GM12865 (cell line): ENCODE data around the gene SRSF1.
A peak's percentile ranks its signal among the peaks of the same experiment; 100 is the strongest.

ENCODE experiments used
- DNase-seq: peaks from one replicate; pipeline ENCODE4 v3.0.0; 2010; ENCODE audit warnings: low read depth
- H3K4me3 ChIP-seq: 2 replicates; pipeline ENCODE4 v1.5.1; 2011; ENCODE audit warnings: mild to moderate bottlenecking, low read depth, low read length, control low read depth
- TF ChIP-seq, protein P1 (sequence below): IDR thresholded peaks from 2 replicates; pipeline ENCODE4 v1.5.1; 2011; ENCODE audit warnings: low read length, control low read depth, low read depth, inconsistent platforms; ENCODE audit not compliant: insufficient read depth; ENCODE audit errors: missing control alignments

The SRSF1 gene

DNA sequence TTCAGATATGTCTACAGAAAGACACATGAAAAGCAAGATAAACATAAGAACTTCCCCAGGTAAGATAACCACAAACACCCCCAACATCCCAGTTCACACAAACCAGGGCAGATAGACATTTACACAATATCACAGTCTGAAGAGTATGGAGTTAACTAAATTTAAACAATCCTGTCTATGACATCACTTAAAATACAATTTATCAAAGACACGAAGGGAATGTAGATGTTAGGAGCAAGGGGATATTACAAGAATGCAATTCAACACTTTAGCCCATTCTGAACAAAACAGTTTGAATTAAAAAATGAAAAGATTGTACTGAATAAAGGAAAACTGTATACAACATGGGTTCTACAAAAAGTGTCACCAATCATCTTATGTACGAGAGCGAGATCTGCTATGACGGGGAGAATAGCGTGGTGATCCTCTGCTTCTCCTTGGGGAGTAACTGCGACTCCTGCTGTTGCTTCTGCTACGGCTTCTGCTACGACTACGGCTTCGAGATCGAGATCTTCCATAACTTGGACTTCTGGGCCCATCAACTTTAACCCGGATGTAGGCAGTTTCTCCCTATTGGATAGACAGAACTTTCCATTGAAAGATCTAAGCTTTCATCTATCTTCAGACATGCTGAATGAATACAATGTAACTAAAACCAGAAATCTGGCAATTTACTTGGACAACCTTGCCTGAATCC lies 1.9 kb downstream of the SRSF1 start:
- TF ChIP-seq, protein P1, sequence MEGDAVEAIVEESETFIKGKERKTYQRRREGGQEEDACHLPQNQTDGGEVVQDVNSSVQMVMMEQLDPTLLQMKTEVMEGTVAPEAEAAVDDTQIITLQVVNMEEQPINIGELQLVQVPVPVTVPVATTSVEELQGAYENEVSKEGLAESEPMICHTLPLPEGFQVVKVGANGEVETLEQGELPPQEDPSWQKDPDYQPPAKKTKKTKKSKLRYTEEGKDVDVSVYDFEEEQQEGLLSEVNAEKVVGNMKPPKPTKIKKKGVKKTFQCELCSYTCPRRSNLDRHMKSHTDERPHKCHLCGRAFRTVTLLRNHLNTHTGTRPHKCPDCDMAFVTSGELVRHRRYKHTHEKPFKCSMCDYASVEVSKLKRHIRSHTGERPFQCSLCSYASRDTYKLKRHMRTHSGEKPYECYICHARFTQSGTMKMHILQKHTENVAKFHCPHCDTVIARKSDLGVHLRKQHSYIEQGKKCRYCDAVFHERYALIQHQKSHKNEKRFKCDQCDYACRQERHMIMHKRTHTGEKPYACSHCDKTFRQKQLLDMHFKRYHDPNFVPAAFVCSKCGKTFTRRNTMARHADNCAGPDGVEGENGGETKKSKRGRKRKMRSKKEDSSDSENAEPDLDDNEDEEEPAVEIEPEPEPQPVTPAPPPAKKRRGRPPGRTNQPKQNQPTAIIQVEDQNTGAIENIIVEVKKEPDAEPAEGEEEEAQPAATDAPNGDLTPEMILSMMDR = no peak
- no peak for DNase-seq
- peak overlapping the region; percentile 89 for H3K4me3 ChIP-seq

DNA sequence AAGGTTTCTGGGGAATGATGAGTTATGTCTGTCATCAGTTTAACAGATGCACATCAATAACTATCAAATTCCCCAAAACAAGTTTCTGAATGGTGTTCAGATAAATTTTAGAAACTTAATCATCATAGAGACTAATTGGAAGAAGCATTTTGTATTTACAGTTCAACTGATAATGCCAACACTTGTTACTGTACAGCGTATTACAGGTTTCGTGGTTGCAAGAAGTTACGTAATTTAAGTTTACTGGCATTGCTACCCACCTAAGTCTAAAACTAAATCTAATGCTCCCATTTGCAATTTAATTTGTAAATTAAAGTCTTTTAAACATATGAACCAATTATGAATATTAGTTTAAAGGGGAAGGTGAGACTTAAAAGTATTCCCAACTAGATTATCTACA lies 3.0 kb downstream of the SRSF1 start:
- peak overlapping the region; percentile 89 for H3K4me3 ChIP-seq
- no peak for DNase-seq
- TF ChIP-seq, protein P1 = no peak

DNA sequence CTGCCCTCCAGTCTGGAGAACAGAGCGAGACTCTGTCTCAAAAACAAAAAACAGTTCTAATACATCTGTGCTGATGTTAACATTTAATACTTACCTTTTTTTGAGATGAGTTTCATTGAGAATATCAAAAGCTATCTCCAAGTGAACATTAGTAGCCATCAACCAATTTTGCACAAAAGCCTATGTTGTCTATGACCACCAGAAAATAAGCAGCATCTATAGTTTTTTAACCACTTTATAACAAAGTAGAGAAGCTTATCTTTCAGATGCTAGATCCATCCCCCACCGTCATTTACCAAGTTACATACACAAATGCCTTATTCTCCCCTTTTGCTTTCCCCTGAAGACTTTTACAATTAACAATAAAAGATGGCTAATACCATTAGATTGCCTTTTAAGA lies 4.1 kb downstream of the SRSF1 start:
- no peak for DNase-seq
- TF ChIP-seq, protein P1 = no peak
- no peak overlapping the region for H3K4me3 ChIP-seq

DNA sequence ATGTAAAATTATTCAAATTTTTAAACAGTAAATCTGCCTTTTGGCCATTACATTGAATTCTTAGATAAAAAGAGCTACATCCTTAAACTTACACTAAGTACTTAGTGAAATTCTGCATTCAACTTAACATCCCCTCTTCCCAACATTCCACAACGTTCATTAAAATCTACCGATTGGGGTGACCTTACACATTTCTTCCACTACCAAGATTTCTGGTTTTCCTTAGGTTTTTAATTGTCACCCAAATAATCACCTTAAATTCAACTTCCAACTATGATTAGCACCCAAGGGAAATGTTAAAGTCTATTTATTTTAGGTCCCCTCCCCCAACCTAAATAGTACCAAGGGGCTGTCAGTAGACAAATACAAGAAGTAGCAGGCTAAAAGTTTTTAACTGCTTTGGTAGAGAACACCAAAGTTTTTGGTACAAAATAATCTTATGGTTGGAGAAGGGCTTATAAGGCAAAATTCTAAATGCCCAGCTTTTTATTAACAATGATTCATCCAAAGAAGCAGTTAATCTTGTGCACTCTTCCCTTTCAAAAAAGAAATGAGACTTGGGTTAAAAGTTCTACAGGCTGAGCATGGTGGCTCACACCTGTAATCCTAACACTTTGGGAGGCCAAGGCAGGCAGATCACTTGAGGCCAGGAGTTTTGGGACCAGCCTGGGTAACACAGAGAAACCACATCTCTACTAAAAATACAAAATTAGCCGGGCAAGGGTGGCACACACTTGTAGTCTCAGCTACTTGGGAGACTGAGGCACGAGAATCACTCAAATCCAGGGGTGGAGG lies 4.7 kb downstream of the SRSF1 start:
- TF ChIP-seq, protein P1 = no peak
- H3K4me3 ChIP-seq = no peak overlapping the region
- DNase-seq = no peak

DNA sequence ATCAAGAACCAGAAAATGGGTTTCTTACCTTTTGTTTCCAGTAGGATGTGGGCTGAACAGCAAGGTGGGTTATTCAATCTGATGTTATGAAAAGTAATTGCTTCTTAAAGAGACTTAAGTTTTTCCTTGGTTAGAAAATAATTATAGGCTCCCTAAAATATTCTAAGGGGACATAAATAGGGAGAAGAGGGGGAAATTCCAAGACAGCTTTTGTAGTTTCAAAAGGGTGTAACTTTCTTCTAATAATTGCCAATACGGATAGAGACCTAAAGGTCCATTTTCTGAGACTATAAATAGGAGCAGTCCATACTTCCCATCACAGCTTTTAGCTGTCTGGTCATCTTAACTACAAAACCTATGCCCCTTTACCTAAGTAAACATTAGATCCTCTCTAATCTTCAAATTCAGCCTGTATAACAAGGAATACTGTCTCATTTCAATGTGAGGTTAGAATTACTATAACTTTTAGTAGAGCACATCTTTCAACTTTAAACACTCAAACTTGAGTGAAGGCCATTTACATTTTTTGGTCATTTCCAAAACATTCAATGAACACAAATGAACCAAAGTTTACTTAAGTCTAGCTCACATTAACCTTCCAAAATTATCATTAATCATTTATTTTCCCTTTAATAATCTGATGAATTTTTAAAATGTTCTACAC lies 5.5 kb downstream of the SRSF1 start:
- H3K4me3 ChIP-seq = no peak overlapping the region
- TF ChIP-seq, protein P1 = no peak
- no peak for DNase-seq

DNA sequence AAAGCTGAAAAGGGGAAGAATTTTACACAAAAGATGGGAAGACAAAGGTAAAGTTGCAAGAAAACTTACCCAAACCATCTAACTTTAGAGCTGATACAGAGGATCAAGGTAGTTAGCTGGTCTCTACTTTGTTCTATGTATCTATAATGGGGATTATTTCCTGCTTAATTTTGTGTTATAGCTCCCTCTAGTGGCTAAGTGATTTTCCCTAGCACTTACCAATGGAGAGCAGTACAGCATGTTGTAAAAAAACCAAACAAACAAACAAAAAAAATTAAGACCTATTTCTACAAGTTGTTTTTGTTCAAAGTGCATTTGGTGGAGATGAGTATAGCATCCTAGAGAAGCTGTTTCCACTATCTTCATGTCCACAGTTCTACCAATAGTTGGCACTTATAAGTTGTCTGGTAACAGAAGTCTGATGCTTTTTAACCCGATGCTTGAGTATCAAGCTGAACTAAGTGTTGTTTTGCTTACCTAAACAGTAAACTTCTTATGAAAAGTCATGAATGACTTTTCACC lies 7.5 kb downstream of the SRSF1 start:
- peak; percentile 83 for DNase-seq
- no peak overlapping the region for H3K4me3 ChIP-seq
- TF ChIP-seq, protein P1 = peak; percentile 65
